HG03565 (cell line): ENCODE data around the gene DSCAML1.

Experiments used
- ATAC-seq: cut with Tn5 transposase; IDR thresholded peaks from one replicate; pipeline ENCODE4 v1.9.1; 2021; ENCODE audit warnings: mild to moderate bottlenecking, moderate library complexity; ENCODE audit not compliant: unreplicated experiment

The DSCAML1 gene

GRCh38 chr11:117795638-117796455 is 1.2 kb downstream of the DSCAML1 start:
- ATAC-seq, result no peak

- ATAC-seq, result no peak
Measured at GRCh38 chr11:117794772-117795629, 2.0 kb downstream of the DSCAML1 start.

- ATAC-seq, result no peak
Measured at GRCh38 chr11:117794135-117794534, 2.9 kb downstream of the DSCAML1 start.

- no peak for ATAC-seq
Measured at GRCh38 chr11:117793583-117793982, 3.4 kb downstream of the DSCAML1 start.

GRCh38 chr11:117792992-117793391 is 4.0 kb downstream of the DSCAML1 start:
- ATAC-seq, result no peak

GRCh38 chr11:117792241-117792640 is 4.8 kb downstream of the DSCAML1 start:
- no peak for ATAC-seq

- ATAC-seq, result no peak
Measured at GRCh38 chr11:117790279-117790678, 6.7 kb downstream of the DSCAML1 start.

- no peak for ATAC-seq
Measured at GRCh38 chr11:117789241-117789640, 7.8 kb downstream of the DSCAML1 start.

- ATAC-seq, result no peak
Measured at GRCh38 chr11:117786135-117786870, 10.7 kb downstream of the DSCAML1 start.

- no peak for ATAC-seq
Measured at GRCh38 chr11:117782101-117782500, 14.9 kb downstream of the DSCAML1 start.

- no peak for ATAC-seq
Measured at GRCh38 chr11:117781627-117782026, 15.4 kb downstream of the DSCAML1 start.

- no peak for ATAC-seq
Measured at GRCh38 chr11:117780456-117780855, 16.6 kb downstream of the DSCAML1 start.

GRCh38 chr11:117774553-117774952 is 22.5 kb downstream of the DSCAML1 start:
- no peak for ATAC-seq

GRCh38 chr11:117772360-117772759 is 24.7 kb downstream of the DSCAML1 start:
- no peak for ATAC-seq

- no peak for ATAC-seq
Measured at GRCh38 chr11:117771841-117772240, 25.2 kb downstream of the DSCAML1 start.

GRCh38 chr11:117771197-117771596 is 25.8 kb downstream of the DSCAML1 start:
- no peak for ATAC-seq

GRCh38 chr11:117770061-117770460 is 27.0 kb downstream of the DSCAML1 start:
- no peak for ATAC-seq

GRCh38 chr11:117769533-117769932 is 27.5 kb downstream of the DSCAML1 start:
- ATAC-seq, result no peak

GRCh38 chr11:117768506-117768905 is 28.5 kb downstream of the DSCAML1 start:
- ATAC-seq, result no peak

GRCh38 chr11:117767071-117767470 is 29.9 kb downstream of the DSCAML1 start:
- no peak for ATAC-seq

- ATAC-seq, result no peak
Measured at GRCh38 chr11:117766576-117766975, 30.4 kb downstream of the DSCAML1 start.
